Caco-2 (cell line): ENCODE results near the gene RPL38. TPM values are rescaled to one million over a fixed set of nuclear protein-coding genes. Genes with fewer than 3 reads are reported as not detected.

Experiments
- BruUV-seq: library from RNA; stranded (reverse); fragments of 400-500 nt; replicated peaks from 2 replicates; lab custom pipeline; 2021; lab: Mats Ljungman, UMichigan
- CTCF ChIA-PET: fragments of 300-600 bp; sonication (Branson Sonifier 250); formaldehyde crosslinking; loops from one replicate; lab custom pipeline; 2022; ENCODE audit warnings: antibody characterized with exemption; lab: Charles Lee
- POLR2A ChIA-PET: fragments of 300-600 bp; sonication (Branson Sonifier 250); formaldehyde crosslinking; loops from one replicate; lab custom pipeline; 2022; ENCODE audit warnings: antibody characterized with exemption; lab: Charles Lee
- DNase-seq, 2 experiments: peaks; one replicate each; pipeline versions ENCODE4 v3.0.0 to v3.0.0-alpha.2; 2020 to 2022
- H3K27me3 ChIP-seq: replicated peaks from 2 replicates; pipeline ENCODE4 v1.6.0; 2011; ENCODE audit warnings: low read length; ENCODE audit not compliant: control insufficient read depth, insufficient read depth
- H3K36me3 ChIP-seq: 2 replicates; pipeline ENCODE4 v1.5.1; 2011; ENCODE audit warnings: low read length; ENCODE audit not compliant: control insufficient read depth, insufficient read depth
- H3K4me1 ChIP-seq: fragments of 250-450 bp; sonication (Bioruptor Pico); 2 replicates; pipeline ENCODE4 v1.5.1; 2020; ENCODE audit warnings: mild to moderate bottlenecking
- H3K4me3 ChIP-seq: 2 replicates; pipeline ENCODE4 v1.5.1; 2011; ENCODE audit warnings: low read depth, mild to moderate bottlenecking, control low read depth, low read length
- H3K9me3 ChIP-seq: fragments of 250-450 bp; sonication (Bioruptor Pico); 2 replicates; pipeline ENCODE4 v1.5.1; 2020; ENCODE audit warnings: mild to moderate bottlenecking, moderate library complexity
- H3K27ac Mint-ChIP-seq: one replicate; pipeline ENCODE4 v1.8.0; 2022; ENCODE audit warnings: mixed read lengths; ENCODE audit not compliant: unreplicated experiment
- H3K27me3 Mint-ChIP-seq: one replicate; pipeline ENCODE4 v1.8.0; 2022; ENCODE audit warnings: mixed read lengths; ENCODE audit not compliant: insufficient read depth, unreplicated experiment
- H3K36me3 Mint-ChIP-seq: one replicate; pipeline ENCODE4 v1.8.0; 2022; ENCODE audit warnings: mild to moderate bottlenecking, mixed read lengths; ENCODE audit not compliant: insufficient read depth, unreplicated experiment
- H3K4me1 Mint-ChIP-seq: one replicate; pipeline ENCODE4 v1.8.0; 2022; ENCODE audit warnings: low read depth, mixed read lengths; ENCODE audit not compliant: unreplicated experiment
- H3K4me3 Mint-ChIP-seq: one replicate; pipeline ENCODE4 v1.8.0; 2022; ENCODE audit warnings: mild to moderate bottlenecking, moderate library complexity, mixed read lengths; ENCODE audit not compliant: unreplicated experiment
- H3K9me3 Mint-ChIP-seq: one replicate; pipeline ENCODE4 v1.8.0; 2022; ENCODE audit warnings: mixed read lengths; ENCODE audit not compliant: unreplicated experiment
- CTCF ChIP-seq, 2 experiments: fragments of 200-600 bp in 1 of 2; IDR thresholded peaks; 1 replicate in 1 of 2; 2 replicates in 1 of 2; pipeline versions ENCODE4 v1.5.1 to v1.8.0; 2011 to 2022; ENCODE audit warnings: antibody characterized with exemption in 1 of 2, control low read depth in 1 of 2, inconsistent platforms in 1 of 2, low read depth in 1 of 2, low read length in 1 of 2, mild to moderate bottlenecking in 1 of 2, moderate library complexity in 1 of 2; ENCODE audit not compliant: insufficient read depth in 1 of 2, severe bottlenecking in 1 of 2, unreplicated experiment in 1 of 2
- intact Hi-C: fragments of 100-400 bp; cut with micrococcal nuclease; formaldehyde crosslinking; loops from one replicate; pipeline ENCODE4 v1.10.0; 2022; ENCODE audit not compliant: unreplicated experiment
- total RNA-seq: library from RNA; stranded (reverse); gene quantifications from 2 replicates; pipeline ENCODE4 v1.2.3, GENCODE V29; 2022

Gene RPL38
- total RNA-seq, 1 experiment from 2014 or later: 1,319 TPM

- Mint-ChIP-seq H3K9me3 (no peaks in the 10 kb centered on the region), H3K27ac (no peak overlapping the region), H3K4me1 (peaks cover 7% of the 10 kb centered on the region), H3K4me3 (no peak overlapping the region), H3K36me3 (no peaks in the 10 kb centered on the region), H3K27me3 (no peaks in the 10 kb centered on the region)
- no TSS peak for BruUV-seq
- CTCF ChIA-PET: no interaction called here
- Histone ChIP-seq H3K4me1 (no peaks in the 10 kb centered on the region), H3K4me3 (no peak overlapping the region), H3K36me3 (no peaks in the 10 kb centered on the region), H3K27me3 (no peaks in the 10 kb centered on the region), H3K9me3 (no peaks in the 10 kb centered on the region)
- POLR2A ChIA-PET: no interaction called here
- no peak for DNase-seq
- TF ChIP-seq CTCF (IDR thresholded peaks at IDR 0.05; ENCODE audit: insufficient read depth in 1 of 2, low read depth in 1 of 2, low read length in 1 of 2, severe bottlenecking in 1 of 2, unreplicated experiment in 1 of 2): no peak
- intact Hi-C loops: no loop called here
Measured at GRCh38 chr17:74228306-74228978, 25.0 kb downstream of the RPL38 start.

GRCh38 chr17:74230896-74231295, 27.4 kb downstream of the RPL38 start:
- H3K4me1 ChIP-seq: no peaks in the 10 kb centered on the region
- ChIA-PET CTCF (no interaction called here), POLR2A (interaction anchor here (0.6 kb wide), 1 partner anchor 16 kb away, joined by 3 read pairs; no protein-coding TSS in a partner anchor)
- TF ChIP-seq CTCF (IDR thresholded peaks at IDR 0.05; ENCODE audit: insufficient read depth in 1 of 2, low read depth in 1 of 2, low read length in 1 of 2, severe bottlenecking in 1 of 2, unreplicated experiment in 1 of 2): no peak
- Mint-ChIP-seq H3K36me3 (no peaks in the 10 kb centered on the region), H3K27ac (no peak overlapping the region), H3K9me3 (no peaks in the 10 kb centered on the region), H3K4me1 (peaks cover 7% of the 10 kb centered on the region), H3K4me3 (no peak overlapping the region), H3K27me3 (no peaks in the 10 kb centered on the region)
- BruUV-seq: no TSS peak
- H3K27me3 ChIP-seq: no peaks in the 10 kb centered on the region
- H3K4me3 ChIP-seq: no peak overlapping the region
- H3K9me3 ChIP-seq: no peaks in the 10 kb centered on the region
- no peak for DNase-seq
- no peaks in the 10 kb centered on the region for H3K36me3 ChIP-seq
- intact Hi-C loops: no loop called here

GRCh38 chr17:74231928-74232907, 28.7 kb downstream of the RPL38 start:
- DNase-seq: no peak
- no peaks in the 10 kb centered on the region for H3K9me3 ChIP-seq
- no peaks in the 10 kb centered on the region for H3K27me3 Mint-ChIP-seq
- no TSS peak for BruUV-seq
- no peaks in the 10 kb centered on the region for H3K36me3 Mint-ChIP-seq
- no peak overlapping the region for H3K4me3 ChIP-seq
- H3K4me1 Mint-ChIP-seq: peaks cover 7% of the 10 kb centered on the region
- H3K27ac Mint-ChIP-seq: no peak overlapping the region
- H3K27me3 ChIP-seq: no peaks in the 10 kb centered on the region
- no peak for TF ChIP-seq CTCF (IDR thresholded peaks at IDR 0.05; ENCODE audit: insufficient read depth in 1 of 2, low read depth in 1 of 2, low read length in 1 of 2, severe bottlenecking in 1 of 2, unreplicated experiment in 1 of 2)
- ChIA-PET CTCF (interaction anchor here (0.7 kb wide), 1 partner anchor 18 kb away, joined by 3 read pairs; no protein-coding TSS in a partner anchor), POLR2A (no interaction called here)
- no peaks in the 10 kb centered on the region for H3K4me1 ChIP-seq
- no peaks in the 10 kb centered on the region for H3K36me3 ChIP-seq
- no peak overlapping the region for H3K4me3 Mint-ChIP-seq
- no peaks in the 10 kb centered on the region for H3K9me3 Mint-ChIP-seq
- intact Hi-C loops: no loop called here
